ENCODE results near the gene SLC29A4. TPM values are rescaled to one million over a fixed set of nuclear protein-coding genes. Genes with fewer than 3 reads are reported as not detected.

SLC29A4 gene
- total and polyA plus RNA-seq, 2 donors (not counting 3 experiments of a cell fraction or from before 2014, with no cell fraction given), result 5.2 to 7.7 TPM

DNA sequence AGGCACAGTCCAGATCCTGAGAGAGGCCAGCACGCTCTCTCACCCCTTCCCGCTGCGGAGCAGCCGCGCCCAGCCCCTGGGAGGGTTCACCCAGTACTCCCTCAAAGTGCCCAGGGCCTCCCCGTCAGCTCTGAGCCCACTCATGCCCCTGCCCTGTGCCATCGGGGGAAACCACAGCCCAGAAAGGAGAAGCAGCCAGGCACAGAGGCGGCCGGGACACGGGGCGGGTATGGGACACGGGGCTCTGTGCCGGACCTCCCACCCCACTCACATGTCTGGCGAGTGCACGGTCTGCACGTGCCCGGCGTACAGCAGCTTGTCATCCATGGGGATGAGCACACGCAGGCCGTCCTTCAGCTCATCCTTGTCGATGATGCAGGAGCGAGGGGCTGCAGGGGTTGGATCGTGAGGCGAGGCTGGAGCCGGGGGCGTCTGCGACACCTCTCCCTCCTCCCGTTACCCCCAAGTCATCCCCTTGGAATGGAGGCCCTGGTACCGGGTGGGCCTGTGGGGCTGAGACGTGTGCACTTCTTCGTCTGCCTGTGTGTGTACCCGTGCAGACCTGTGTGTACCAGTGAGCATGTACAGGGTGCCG, 38.2 kb downstream of the SLC29A4 start:
- Histone ChIP-seq H4K20me1 (replicated peaks; ENCODE audit: control insufficient read depth, extremely low read depth, insufficient read depth, low read length) (no peaks in the 10 kb centered on the region), H3K36me3 (ENCODE audit: control insufficient read depth in 2 of 2, extremely low read depth in 1 of 2, insufficient read depth in 2 of 2, low read length in 2 of 2) (peaks cover 0 to 40% of the 10 kb centered on the region in 2 experiments), H3K9me3 (replicated peaks; ENCODE audit: control insufficient read depth, insufficient read depth, low read length) (peaks cover 2% of the 10 kb centered on the region), H3K79me2 (ENCODE audit: control insufficient read depth, insufficient read depth, low read length) (no peaks in the 10 kb centered on the region), H3K4me2 (ENCODE audit: insufficient read depth, low read length) (no peak overlapping the region), H2AFZ (ENCODE audit: low read depth, low read length) (no peak overlapping the region), H3K4me1 (ENCODE audit: control insufficient read depth, extremely low read depth, insufficient read depth, low read length) (no peaks in the 10 kb centered on the region), H3K4me3 (replicated peaks in 1 of 3; ENCODE audit: insufficient read depth in 1 of 3, low read depth in 1 of 3, low read length in 3 of 3) (no peak overlapping the region), H3K27ac (ENCODE audit: insufficient read depth, low read depth, low read length) (no peak overlapping the region), H3K9ac (replicated peaks; ENCODE audit: extremely low read depth, insufficient read depth, low read length) (no peak overlapping the region), H3K9me1 (replicated peaks; ENCODE audit: control insufficient read depth, extremely low read depth, insufficient read depth, low read length) (no peaks in the 10 kb centered on the region), H3K27me3 (ENCODE audit: control insufficient read depth in 2 of 2, insufficient read depth in 2 of 2, low read length in 2 of 2) (no peaks in the 10 kb centered on the region)
- TF ChIP-seq EZH2 (IDR thresholded peaks at IDR 0.05; ENCODE audit: borderline replicate concordance, low read depth, low read length, severe bottlenecking) (no peak), POLR2AphosphoS5 (IDR thresholded peaks at IDR 0.05; ENCODE audit: insufficient read depth, low read depth, low read length) (no peak)
- dilution Hi-C loops (cut with MboI; ENCODE audit: extremely low pct_ligation_motif_present, low sequenced_read_pairs) (no loop called here), intact Hi-C loops (cut with micrococcal nuclease) (no loop called here)
- ChIA-PET CTCF (no interaction called here), POLR2A (no interaction called here)
- FAIRE-seq, result no peak
- DNase-seq (ENCODE audit: low read depth, low spot score), result no peak
- no TSS peak for BruUV-seq (replicated peaks)

DNA sequence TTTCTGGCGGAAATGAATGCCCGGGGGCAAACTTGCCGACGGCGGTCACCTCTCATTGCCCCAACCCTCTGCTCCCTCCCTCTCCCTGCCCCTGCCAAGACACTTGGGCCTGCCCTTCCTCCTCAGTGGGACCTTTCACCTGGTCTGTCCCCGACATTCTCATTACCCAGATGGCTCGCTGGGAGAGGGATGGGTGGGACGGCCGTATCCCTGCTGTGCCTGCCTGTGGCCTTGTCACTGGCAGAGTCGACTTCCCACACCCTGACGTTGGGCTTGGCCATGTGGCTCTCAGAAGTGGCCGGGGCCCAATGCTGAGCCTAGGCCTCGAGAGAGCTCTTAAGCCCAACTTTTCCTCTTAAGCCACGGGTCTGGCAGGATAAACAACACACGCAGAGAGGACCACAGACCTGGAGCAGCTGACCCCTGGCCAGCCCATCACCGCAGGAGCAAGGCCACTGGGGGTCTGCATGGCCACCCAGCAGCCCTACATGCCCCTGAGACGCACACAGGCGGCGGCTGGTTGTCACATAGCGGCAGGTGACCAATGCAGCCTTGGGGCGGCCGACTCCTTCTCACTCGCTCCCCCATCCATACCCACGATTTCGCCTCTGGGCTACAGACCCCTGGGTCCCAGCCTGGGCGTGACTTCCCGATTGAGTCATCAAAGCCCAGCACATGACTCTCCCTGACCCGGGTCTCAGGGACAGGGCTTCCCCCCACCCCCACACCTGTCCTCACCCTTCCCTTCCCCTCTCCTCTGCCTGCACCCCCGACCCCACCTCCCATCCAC, 40.1 kb downstream of the SLC29A4 start:
- CTCF ChIA-PET, result no interaction called here

More for the DNA sequence above, 40.1 kb downstream of the SLC29A4 start:
- TF ChIP-seq, protein P1, sequence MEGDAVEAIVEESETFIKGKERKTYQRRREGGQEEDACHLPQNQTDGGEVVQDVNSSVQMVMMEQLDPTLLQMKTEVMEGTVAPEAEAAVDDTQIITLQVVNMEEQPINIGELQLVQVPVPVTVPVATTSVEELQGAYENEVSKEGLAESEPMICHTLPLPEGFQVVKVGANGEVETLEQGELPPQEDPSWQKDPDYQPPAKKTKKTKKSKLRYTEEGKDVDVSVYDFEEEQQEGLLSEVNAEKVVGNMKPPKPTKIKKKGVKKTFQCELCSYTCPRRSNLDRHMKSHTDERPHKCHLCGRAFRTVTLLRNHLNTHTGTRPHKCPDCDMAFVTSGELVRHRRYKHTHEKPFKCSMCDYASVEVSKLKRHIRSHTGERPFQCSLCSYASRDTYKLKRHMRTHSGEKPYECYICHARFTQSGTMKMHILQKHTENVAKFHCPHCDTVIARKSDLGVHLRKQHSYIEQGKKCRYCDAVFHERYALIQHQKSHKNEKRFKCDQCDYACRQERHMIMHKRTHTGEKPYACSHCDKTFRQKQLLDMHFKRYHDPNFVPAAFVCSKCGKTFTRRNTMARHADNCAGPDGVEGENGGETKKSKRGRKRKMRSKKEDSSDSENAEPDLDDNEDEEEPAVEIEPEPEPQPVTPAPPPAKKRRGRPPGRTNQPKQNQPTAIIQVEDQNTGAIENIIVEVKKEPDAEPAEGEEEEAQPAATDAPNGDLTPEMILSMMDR (IDR thresholded peaks at IDR 0.05; ENCODE audit: extremely low read depth in 1 of 2, insufficient read depth in 1 of 2, low read depth in 1 of 2, low read length in 2 of 2), result no peak
- TF ChIP-seq POLR2AphosphoS5 (IDR thresholded peaks at IDR 0.05; ENCODE audit: insufficient read depth, low read depth, low read length), result no peak
- no peak for TF ChIP-seq POLR2A (IDR thresholded peaks at IDR 0.05; ENCODE audit: low read depth, low read length)
- no peak for TF ChIP-seq MYC (IDR thresholded peaks at IDR 0.05; ENCODE audit: low read depth, low read length)
- TF ChIP-seq EZH2 (IDR thresholded peaks at IDR 0.05; ENCODE audit: borderline replicate concordance, low read depth, low read length, severe bottlenecking), result no peak
- TF ChIP-seq JUN (IDR thresholded peaks at IDR 0.05; ENCODE audit: borderline replicate concordance, insufficient read depth, insufficient read length, low read depth), result no peak
- TF ChIP-seq FOS (IDR thresholded peaks at IDR 0.05; ENCODE audit: borderline replicate concordance, insufficient read depth, low read length), result no peak
- TF ChIP-seq, protein P2, sequence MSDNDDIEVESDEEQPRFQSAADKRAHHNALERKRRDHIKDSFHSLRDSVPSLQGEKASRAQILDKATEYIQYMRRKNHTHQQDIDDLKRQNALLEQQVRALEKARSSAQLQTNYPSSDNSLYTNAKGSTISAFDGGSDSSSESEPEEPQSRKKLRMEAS (IDR thresholded peaks at IDR 0.05; ENCODE audit: insufficient read depth, insufficient read length), result no peak
- TF ChIP-seq GATA2 (IDR thresholded peaks at IDR 0.05; ENCODE audit: insufficient read depth, insufficient read length, low read depth, low read length), result no peak
- Histone ChIP-seq H3K36me3 (ENCODE audit: control insufficient read depth in 2 of 2, extremely low read depth in 1 of 2, insufficient read depth in 2 of 2, low read length in 2 of 2) (peaks cover 0 to 34% of the 10 kb centered on the region in 2 experiments), H4K20me1 (replicated peaks; ENCODE audit: control insufficient read depth, extremely low read depth, insufficient read depth, low read length) (no peaks in the 10 kb centered on the region), H3K79me2 (ENCODE audit: control insufficient read depth, insufficient read depth, low read length) (no peaks in the 10 kb centered on the region), H3K9me1 (replicated peaks; ENCODE audit: control insufficient read depth, extremely low read depth, insufficient read depth, low read length) (no peaks in the 10 kb centered on the region), H3K4me2 (ENCODE audit: insufficient read depth, low read length) (no peak overlapping the region), H3K9me3 (replicated peaks; ENCODE audit: control insufficient read depth, insufficient read depth, low read length) (peaks cover 2% of the 10 kb centered on the region), H3K9ac (replicated peaks; ENCODE audit: extremely low read depth, insufficient read depth, low read length) (no peak overlapping the region), H3K27me3 (ENCODE audit: control insufficient read depth in 2 of 2, insufficient read depth in 2 of 2, low read length in 2 of 2) (no peaks in the 10 kb centered on the region), H2AFZ (ENCODE audit: low read depth, low read length) (no peak overlapping the region), H3K4me1 (ENCODE audit: control insufficient read depth, extremely low read depth, insufficient read depth, low read length) (no peaks in the 10 kb centered on the region), H3K27ac (ENCODE audit: insufficient read depth, low read depth, low read length) (no peak overlapping the region), H3K4me3 (replicated peaks in 1 of 3; ENCODE audit: insufficient read depth in 1 of 3, low read depth in 1 of 3, low read length in 3 of 3) (no peak overlapping the region)
- no TSS peak for BruUV-seq (replicated peaks)
- DNase-seq (ENCODE audit: low read depth, low spot score) (no peak), FAIRE-seq (no peak)
- POLR2A ChIA-PET, result no interaction called here
- intact Hi-C loops (cut with micrococcal nuclease), result no loop called here
- dilution Hi-C loops (cut with MboI; ENCODE audit: extremely low pct_ligation_motif_present, low sequenced_read_pairs), result no loop called here

All from endothelial cell of umbilical vein (primary cell).